MCF 10A (cell line): Measurements from ENCODE around the gene B3GALNT1. TPM values are rescaled to one million over a fixed set of nuclear protein-coding genes. Genes with fewer than 3 reads are reported as not detected.
A peak's percentile ranks its signal among the peaks of the same experiment; 100 is the strongest.

ENCODE experiments used
- BruUV-seq: library from RNA; stranded (reverse); fragments of 400-500 nt; replicated peaks from 2 replicates; lab custom pipeline; 2021; lab: Mats Ljungman, UMichigan
- CTCF ChIA-PET: fragments of 300-600 bp; sonication (Branson Sonifier 250); formaldehyde crosslinking; extraction: SDS; loops from one replicate; lab custom pipeline; 2021; ENCODE audit warnings: antibody characterized with exemption, inconsistent platforms; lab: Yijun Ruan, JAX
- POLR2A ChIA-PET: fragments of 300-600, 350-650 bp; sonication (Branson Sonifier 250); formaldehyde crosslinking; extraction: SDS; loops from one replicate; lab custom pipeline; 2020; ENCODE audit warnings: antibody characterized with exemption, inconsistent platforms; lab: Yijun Ruan, JAX
- DNase-seq: peaks from one replicate; pipeline ENCODE4 v3.0.0-alpha.2; 2018; ENCODE audit not compliant: unreplicated experiment
- H3K27ac Mint-ChIP-seq: one replicate; pipeline ENCODE4 v1.8.0; 2022; ENCODE audit warnings: mild to moderate bottlenecking, low read depth, mixed read lengths; ENCODE audit not compliant: unreplicated experiment
- H3K27me3 Mint-ChIP-seq: one replicate; pipeline ENCODE4 v1.8.0; 2022; ENCODE audit warnings: mixed read lengths; ENCODE audit not compliant: insufficient read depth, unreplicated experiment
- H3K36me3 Mint-ChIP-seq: one replicate; pipeline ENCODE4 v1.8.0; 2022; ENCODE audit warnings: mild to moderate bottlenecking, moderate library complexity, mixed read lengths; ENCODE audit not compliant: insufficient read depth, unreplicated experiment
- H3K4me1 Mint-ChIP-seq: one replicate; pipeline ENCODE4 v1.8.0; 2022; ENCODE audit warnings: mixed read lengths; ENCODE audit not compliant: insufficient read depth, unreplicated experiment
- H3K4me3 Mint-ChIP-seq: one replicate; pipeline ENCODE4 v1.8.0; 2022; ENCODE audit warnings: mild to moderate bottlenecking, moderate library complexity, mixed read lengths; ENCODE audit not compliant: unreplicated experiment
- H3K9me3 Mint-ChIP-seq: one replicate; pipeline ENCODE4 v1.8.0; 2022; ENCODE audit warnings: mixed read lengths; ENCODE audit not compliant: unreplicated experiment
- intact Hi-C: fragments of 100-400 bp; cut with micrococcal nuclease; formaldehyde crosslinking; loops from 2 replicates; pipeline ENCODE4 v1.14.1; 2022
- total RNA-seq: library from RNA; stranded (reverse); gene quantifications from 2 replicates; pipeline ENCODE4 v1.2.3, GENCODE V29; 2022
- TF ChIP-seq, protein P1 (sequence below): fragments of 200-600 bp; IDR thresholded peaks from one replicate; pipeline ENCODE4 v1.8.0; 2022; ENCODE audit warnings: antibody characterized with exemption, mild to moderate bottlenecking; ENCODE audit not compliant: unreplicated experiment

Gene B3GALNT1
- total RNA-seq, 1 experiment from 2014 or later, result 3.6 TPM

DNA sequence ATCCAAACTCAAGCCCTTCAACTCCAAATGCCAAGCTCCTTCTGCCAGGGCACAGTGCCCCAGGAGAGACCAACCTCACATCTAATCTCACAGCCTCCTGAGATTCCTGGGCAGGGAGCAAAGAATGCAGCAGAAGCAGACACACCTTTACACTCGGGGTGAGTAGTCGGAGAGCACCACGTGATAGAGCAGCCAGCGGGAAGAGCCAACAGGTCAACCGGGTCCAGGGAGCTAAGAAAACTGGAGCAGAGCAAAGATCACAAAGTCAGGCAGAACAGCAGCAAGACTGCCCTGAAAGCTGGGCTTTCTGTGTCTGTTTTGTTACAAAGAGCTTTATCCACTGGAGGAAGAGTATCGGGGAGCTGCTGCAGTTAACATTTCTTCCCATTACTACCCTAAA lies 4.2 kb downstream of the B3GALNT1 start:
- Mint-ChIP-seq H3K36me3 (peaks cover 6% of the 10 kb centered on the region), H3K27me3 (no peaks in the 10 kb centered on the region), H3K4me1 (no peaks in the 10 kb centered on the region), H3K27ac (no peak overlapping the region), H3K9me3 (no peaks in the 10 kb centered on the region), H3K4me3 (no peak overlapping the region)
- intact Hi-C loops, result no loop called here
- ChIA-PET POLR2A (interaction anchor here (0.9 to 1.1 kb wide), 2 partner anchors 12 to 121 kb away, joined by 3 to 5 read pairs; partner anchors contain the start of gene NMD3), CTCF (interaction anchor here (0.6 to 1.1 kb wide), 3 partner anchors 12 to 1068 kb away, joined by 3 read pairs; no protein-coding TSS in a partner anchor)
- DNase-seq, result no peak
- TF ChIP-seq, protein P1, sequence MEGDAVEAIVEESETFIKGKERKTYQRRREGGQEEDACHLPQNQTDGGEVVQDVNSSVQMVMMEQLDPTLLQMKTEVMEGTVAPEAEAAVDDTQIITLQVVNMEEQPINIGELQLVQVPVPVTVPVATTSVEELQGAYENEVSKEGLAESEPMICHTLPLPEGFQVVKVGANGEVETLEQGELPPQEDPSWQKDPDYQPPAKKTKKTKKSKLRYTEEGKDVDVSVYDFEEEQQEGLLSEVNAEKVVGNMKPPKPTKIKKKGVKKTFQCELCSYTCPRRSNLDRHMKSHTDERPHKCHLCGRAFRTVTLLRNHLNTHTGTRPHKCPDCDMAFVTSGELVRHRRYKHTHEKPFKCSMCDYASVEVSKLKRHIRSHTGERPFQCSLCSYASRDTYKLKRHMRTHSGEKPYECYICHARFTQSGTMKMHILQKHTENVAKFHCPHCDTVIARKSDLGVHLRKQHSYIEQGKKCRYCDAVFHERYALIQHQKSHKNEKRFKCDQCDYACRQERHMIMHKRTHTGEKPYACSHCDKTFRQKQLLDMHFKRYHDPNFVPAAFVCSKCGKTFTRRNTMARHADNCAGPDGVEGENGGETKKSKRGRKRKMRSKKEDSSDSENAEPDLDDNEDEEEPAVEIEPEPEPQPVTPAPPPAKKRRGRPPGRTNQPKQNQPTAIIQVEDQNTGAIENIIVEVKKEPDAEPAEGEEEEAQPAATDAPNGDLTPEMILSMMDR, result no peak
- BruUV-seq, result no TSS peak

DNA sequence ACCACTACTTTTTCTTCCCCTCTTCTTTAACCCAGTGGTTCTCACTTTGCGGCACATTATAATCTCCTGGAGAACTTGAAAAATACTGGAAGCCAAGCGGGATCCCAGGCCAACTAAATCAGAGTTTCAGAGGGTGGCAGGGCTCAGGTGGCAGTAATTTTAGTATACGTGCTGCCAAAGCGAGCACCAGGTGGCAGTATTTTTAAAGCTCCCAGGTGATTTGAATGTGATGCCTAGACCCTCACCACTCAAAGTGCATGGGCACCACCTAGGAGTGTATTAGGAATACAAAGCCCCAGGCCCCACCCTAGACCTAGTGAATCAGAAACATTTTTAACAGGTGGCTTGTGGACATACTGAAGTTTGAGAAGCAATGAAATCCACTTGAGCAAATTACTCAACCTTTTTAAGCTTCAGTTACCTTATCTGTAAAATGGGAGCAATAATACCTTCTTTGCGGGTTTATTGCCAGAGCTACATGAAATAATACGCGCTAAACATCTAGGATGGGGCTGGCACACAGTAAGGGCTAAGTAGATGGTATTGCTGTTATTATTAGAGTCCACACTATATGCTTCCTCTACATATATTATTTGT lies 8.3 kb downstream of the B3GALNT1 start:
- no peaks in the 10 kb centered on the region for H3K9me3 Mint-ChIP-seq
- ChIA-PET CTCF (interaction anchor here (0.6 to 1.7 kb wide), 12 partner anchors 10 to 410 kb away, joined by 3 to 6 read pairs (median 4); no protein-coding TSS in a partner anchor), POLR2A (interaction anchor here (0.9 kb wide), 1 partner anchor 27 kb away, joined by 3 read pairs; no protein-coding TSS in a partner anchor)
- H3K4me3 Mint-ChIP-seq, result no peak overlapping the region
- intact Hi-C loops, result loop anchor here (1.0 to 5.0 kb wide), 4 partner anchors 105 to 328 kb away; partner anchors contain the start of gene NMD3
- H3K4me1 Mint-ChIP-seq, result no peaks in the 10 kb centered on the region
- TF ChIP-seq, protein P1, result peak; percentile 41
- no peaks in the 10 kb centered on the region for H3K27me3 Mint-ChIP-seq
- BruUV-seq, result no TSS peak
- peaks cover 6% of the 10 kb centered on the region for H3K36me3 Mint-ChIP-seq
- H3K27ac Mint-ChIP-seq, result no peak overlapping the region
- DNase-seq, result peak; percentile 42

DNA sequence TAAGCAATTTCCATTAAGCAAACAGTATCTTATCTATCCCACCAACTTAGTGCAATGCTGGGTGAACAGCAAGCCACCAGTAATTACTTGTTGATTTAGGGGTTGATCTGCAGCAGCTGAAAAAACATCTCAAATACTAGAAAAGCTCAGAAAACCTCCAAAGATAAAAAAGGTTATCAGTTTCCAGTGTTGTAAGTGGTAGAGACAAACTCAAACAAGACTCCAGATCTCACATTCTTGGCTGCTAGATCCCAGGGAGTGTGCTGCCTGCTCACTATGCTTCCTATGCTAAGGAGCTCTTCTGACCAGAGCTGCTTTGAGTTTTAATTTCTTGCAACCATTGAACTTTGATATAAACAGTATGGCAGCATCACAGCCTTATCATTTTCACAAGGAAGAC lies 11.3 kb downstream of the B3GALNT1 start:
- Mint-ChIP-seq H3K4me3 (no peak overlapping the region), H3K27ac (no peak overlapping the region), H3K27me3 (no peaks in the 10 kb centered on the region), H3K4me1 (no peaks in the 10 kb centered on the region), H3K36me3 (peaks cover 6% of the 10 kb centered on the region), H3K9me3 (no peaks in the 10 kb centered on the region)
- no peak for DNase-seq
- intact Hi-C loops, result no loop called here
- no TSS peak for BruUV-seq
- CTCF ChIA-PET, result interaction anchor here (0.8 kb wide), 1 partner anchor 401 kb away, joined by 3 read pairs; no protein-coding TSS in a partner anchor
- TF ChIP-seq, protein P1, result no peak
- POLR2A ChIA-PET, result interaction anchor here (0.6 kb wide), 1 partner anchor 91 kb away, joined by 4 read pairs; no protein-coding TSS in a partner anchor

DNA sequence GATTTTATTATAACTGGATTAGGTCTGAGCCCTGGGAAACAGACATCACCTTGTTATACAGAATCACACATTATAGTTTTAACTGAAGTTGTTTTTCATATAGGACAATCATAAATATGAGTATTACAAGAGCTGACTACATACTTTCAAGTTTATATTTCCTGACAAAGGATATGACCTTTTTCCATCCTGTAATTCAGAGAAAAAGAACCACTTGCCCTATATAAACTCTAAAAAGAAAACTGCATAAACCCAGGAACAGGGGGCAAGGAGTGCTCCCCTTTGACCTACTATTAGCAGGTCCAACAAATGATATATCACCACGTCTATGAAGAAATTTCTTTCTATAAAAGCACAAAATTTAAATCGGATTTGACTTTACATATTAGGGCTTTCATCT lies 20.9 kb downstream of the B3GALNT1 start:
- Mint-ChIP-seq H3K4me1 (no peaks in the 10 kb centered on the region), H3K9me3 (no peaks in the 10 kb centered on the region), H3K27ac (no peak overlapping the region), H3K4me3 (no peak overlapping the region), H3K36me3 (no peaks in the 10 kb centered on the region), H3K27me3 (no peaks in the 10 kb centered on the region)
- ChIA-PET POLR2A (no interaction called here), CTCF (no interaction called here)
- TF ChIP-seq, protein P1, result no peak
- DNase-seq, result no peak
- BruUV-seq, result no TSS peak
- intact Hi-C loops, result no loop called here
